ENCODE results near the gene MYO9A. TPM values are rescaled to one million over a fixed set of nuclear protein-coding genes. Genes with fewer than 3 reads are reported as not detected.

Gene MYO9A
- total RNA-seq, 4 donors from 2014 or later: 53.2 to 72.7 (median 57.2) TPM

- no peak for TF ChIP-seq CTCF (IDR thresholded peaks at IDR 0.05; ENCODE audit: low read depth)
Measured at GRCh38 chr15:72160696-72161245, 42.8 kb upstream of the MYO9A start.

GRCh38 chr15:72156928-72157327, 39.0 kb upstream of the MYO9A start:
- TF ChIP-seq CTCF (IDR thresholded peaks at IDR 0.05; ENCODE audit: low read depth): no peak

- no peak for TF ChIP-seq CTCF (IDR thresholded peaks at IDR 0.05; ENCODE audit: low read depth)
Measured at GRCh38 chr15:72155635-72156616, 38.0 kb upstream of the MYO9A start.

GRCh38 chr15:72155003-72155621, 37.2 kb upstream of the MYO9A start:
- no peak for TF ChIP-seq CTCF (IDR thresholded peaks at IDR 0.05; ENCODE audit: low read depth)

- TF ChIP-seq CTCF (IDR thresholded peaks at IDR 0.05; ENCODE audit: low read depth): no peak
Measured at GRCh38 chr15:72154316-72154715, 36.4 kb upstream of the MYO9A start.

GRCh38 chr15:72153269-72154000, 35.5 kb upstream of the MYO9A start:
- TF ChIP-seq CTCF (IDR thresholded peaks at IDR 0.05; ENCODE audit: low read depth): no peak

Measured in subcutaneous adipose tissue (tissue), 4 donors.